GM19193 (cell line): Measurements from ENCODE around the gene TMEM151A.
A peak's percentile ranks its signal among the peaks of the same experiment; 100 is the strongest.

Experiments
- POLR2A ChIP-seq: IDR thresholded peaks from 4 replicates; pipeline ENCODE4 v1.6.1; 2011; ENCODE audit not compliant: insufficient read depth, insufficient read length; ENCODE audit errors: extremely low read depth

TMEM151A gene

GRCh38 chr11:66311470-66311964, 19.8 kb downstream of the TMEM151A start:
- no peak for TF ChIP-seq POLR2A

GRCh38 chr11:66311965-66312548, 20.4 kb downstream of the TMEM151A start:
- TF ChIP-seq POLR2A, result peak; percentile 15

GRCh38 chr11:66312549-66313320, 21.0 kb downstream of the TMEM151A start:
- TF ChIP-seq POLR2A, result peak; percentile 22

- no peak for TF ChIP-seq POLR2A
Measured at GRCh38 chr11:66313321-66314185, 21.9 kb downstream of the TMEM151A start.

- TF ChIP-seq POLR2A, result no peak
Measured at GRCh38 chr11:66314186-66314501, 22.4 kb downstream of the TMEM151A start.

GRCh38 chr11:66314561-66315497, 23.1 kb downstream of the TMEM151A start:
- TF ChIP-seq POLR2A, result no peak

- TF ChIP-seq POLR2A, result no peak
Measured at GRCh38 chr11:66315498-66315885, 23.8 kb downstream of the TMEM151A start.

- TF ChIP-seq POLR2A, result no peak
Measured at GRCh38 chr11:66315921-66316811, 24.5 kb downstream of the TMEM151A start.

GRCh38 chr11:66316849-66317251, 25.2 kb downstream of the TMEM151A start, which contains the start of gene CD248:
TSS of gene CD248 (minus strand) at chr11:66317044. CDS start at chr11:66317027, 17 bp downstream.
- no peak for TF ChIP-seq POLR2A

- peak; percentile 14 for TF ChIP-seq POLR2A
Measured at GRCh38 chr11:66317322-66317722, 25.6 kb downstream of the TMEM151A start.

- peak; percentile 38 for TF ChIP-seq POLR2A
Measured at GRCh38 chr11:66317723-66318599, 26.3 kb downstream of the TMEM151A start.

- TF ChIP-seq POLR2A, result no peak
Measured at GRCh38 chr11:66318600-66318970, 26.9 kb downstream of the TMEM151A start.
